ENCODE data around the gene ZSCAN5B.
"Not testable (repeated sequence)": the region's sequence is repeated elsewhere in the genome, so short reads cannot be mapped to it uniquely, and the experiment has no call there.

The ZSCAN5B gene

GRCh38 chr19:56150358-56150757 is 47.2 kb downstream of the ZSCAN5B start:
- H4K20me1 ChIP-seq (ENCODE audit: insufficient read depth), result no peaks in the 10 kb centered on the region
- no peak overlapping the region for H3K4me3 ChIP-seq (IDR thresholded peaks at IDR 0.05; ENCODE audit: insufficient read depth, low read depth, low read length)
- H3K9ac ChIP-seq, result no peak overlapping the region
- no peak overlapping the region for H3K27ac ChIP-seq
- no peak overlapping the region for H2AFZ ChIP-seq (ENCODE audit: low read depth)
- no peaks in the 10 kb centered on the region for H3K79me2 ChIP-seq (ENCODE audit: insufficient read depth, low read depth)
- no peaks in the 10 kb centered on the region for H3K36me3 ChIP-seq (ENCODE audit: insufficient read depth)
- no peak overlapping the region for H3K4me2 ChIP-seq
- TF ChIP-seq CTCF (conservative IDR thresholded peaks at IDR 0.05; ENCODE audit: low read depth, low read length), result no peak
- no peaks in the 10 kb centered on the region for H3K4me1 ChIP-seq (ENCODE audit: low read depth, poor library complexity, severe bottlenecking)
- no peaks in the 10 kb centered on the region for H3K27me3 ChIP-seq (ENCODE audit: insufficient read depth, low read depth)

GRCh38 chr19:56149656-56150038 is 47.9 kb downstream of the ZSCAN5B start:
- H2AFZ ChIP-seq (ENCODE audit: low read depth), result no peak overlapping the region
- H3K79me2 ChIP-seq (ENCODE audit: insufficient read depth, low read depth), result no peaks in the 10 kb centered on the region
- no peak for TF ChIP-seq CTCF (conservative IDR thresholded peaks at IDR 0.05; ENCODE audit: low read depth, low read length)
- no peaks in the 10 kb centered on the region for H3K27me3 ChIP-seq (ENCODE audit: insufficient read depth, low read depth)
- no peak overlapping the region for H3K9ac ChIP-seq
- no peak overlapping the region for H3K4me2 ChIP-seq
- H4K20me1 ChIP-seq (ENCODE audit: insufficient read depth), result no peaks in the 10 kb centered on the region
- no peaks in the 10 kb centered on the region for H3K36me3 ChIP-seq (ENCODE audit: insufficient read depth)
- no peak overlapping the region for H3K27ac ChIP-seq
- no peak overlapping the region for H3K4me3 ChIP-seq (IDR thresholded peaks at IDR 0.05; ENCODE audit: insufficient read depth, low read depth, low read length)
- H3K4me1 ChIP-seq (ENCODE audit: low read depth, poor library complexity, severe bottlenecking), result no peaks in the 10 kb centered on the region

- not testable (repeated sequence) for H4K20me1 ChIP-seq (ENCODE audit: insufficient read depth); H3K27ac ChIP-seq; H3K4me2 ChIP-seq; H3K9ac ChIP-seq; H3K4me1 ChIP-seq (ENCODE audit: low read depth, poor library complexity, severe bottlenecking); H2AFZ ChIP-seq (ENCODE audit: low read depth); H3K27me3 ChIP-seq (ENCODE audit: insufficient read depth, low read depth); H3K4me3 ChIP-seq (IDR thresholded peaks at IDR 0.05; ENCODE audit: insufficient read depth, low read depth, low read length); H3K36me3 ChIP-seq (ENCODE audit: insufficient read depth); H3K79me2 ChIP-seq (ENCODE audit: insufficient read depth, low read depth)
Measured at GRCh38 chr19:56148955-56149655, 48.5 kb downstream of the ZSCAN5B start.

GRCh38 chr19:56148096-56148495 is 49.5 kb downstream of the ZSCAN5B start:
- Histone ChIP-seq H3K9ac (no peak overlapping the region), H4K20me1 (ENCODE audit: insufficient read depth) (no peaks in the 10 kb centered on the region), H3K79me2 (ENCODE audit: insufficient read depth, low read depth) (no peaks in the 10 kb centered on the region), H3K27me3 (ENCODE audit: insufficient read depth, low read depth) (no peaks in the 10 kb centered on the region), H3K4me1 (ENCODE audit: low read depth, poor library complexity, severe bottlenecking) (no peaks in the 10 kb centered on the region), H2AFZ (ENCODE audit: low read depth) (no peak overlapping the region), H3K27ac (no peak overlapping the region), H3K36me3 (ENCODE audit: insufficient read depth) (no peaks in the 10 kb centered on the region), H3K4me2 (no peak overlapping the region), H3K4me3 (IDR thresholded peaks at IDR 0.05; ENCODE audit: insufficient read depth, low read depth, low read length) (no peak overlapping the region)
- no peak for TF ChIP-seq CTCF (conservative IDR thresholded peaks at IDR 0.05; ENCODE audit: low read depth, low read length)

GRCh38 chr19:56147307-56147706 is 50.3 kb downstream of the ZSCAN5B start:
- Histone ChIP-seq H3K4me3 (IDR thresholded peaks at IDR 0.05; ENCODE audit: insufficient read depth, low read depth, low read length) (no peak overlapping the region), H3K27me3 (ENCODE audit: insufficient read depth, low read depth) (no peaks in the 10 kb centered on the region), H3K79me2 (ENCODE audit: insufficient read depth, low read depth) (0 out of 2 replicates have a peak, but pooled peaks cover 2% of the 10 kb centered on the region), H2AFZ (ENCODE audit: low read depth) (no peak overlapping the region), H3K27ac (no peak overlapping the region), H4K20me1 (ENCODE audit: insufficient read depth) (no peaks in the 10 kb centered on the region), H3K9ac (no peak overlapping the region), H3K4me2 (no peak overlapping the region), H3K36me3 (ENCODE audit: insufficient read depth) (no peaks in the 10 kb centered on the region), H3K4me1 (ENCODE audit: low read depth, poor library complexity, severe bottlenecking) (no peaks in the 10 kb centered on the region)
- no peak for TF ChIP-seq CTCF (conservative IDR thresholded peaks at IDR 0.05; ENCODE audit: low read depth, low read length)

Measured in KMS-11 (cell line).